Stomach (tissue), 4 donors: ENCODE results near the gene SCD.

Experiments
- POLR2A ChIP-seq, 4 donors: fragments of 450-650 bp; IDR thresholded peaks; one replicate each; pipeline ENCODE4 v1.6.1; 2016; ENCODE audit warnings: antibody characterized with exemption in 4 of 4, control low read depth in 2 of 4, mild to moderate bottlenecking in 1 of 4, moderate library complexity in 1 of 4
- POLR2AphosphoS5 ChIP-seq, 3 donors: sonication (generic); formaldehyde crosslinking; IDR thresholded peaks; one replicate each; pipeline ENCODE4 v1.6.1; 2016; ENCODE audit warnings: antibody characterized with exemption in 3 of 3

GRCh38 chr10:100373298-100374199 lies 26.5 kb downstream of the SCD start:
- TF ChIP-seq POLR2A (IDR thresholded peaks at IDR 0.05) (peak in 1 of 4 donors; percentile 32), POLR2AphosphoS5 (IDR thresholded peaks at IDR 0.05) (peak; percentile 80 to 90 (median 86))
